GM21528 (cell line): ENCODE measurements around the gene KBTBD12.
"Not testable (repeated sequence)": the region's sequence is repeated elsewhere in the genome, so short reads cannot be mapped to it uniquely, and the experiment has no call there.

Experiments used
- ATAC-seq: cut with Tn5 transposase; IDR thresholded peaks from one replicate; pipeline ENCODE4 v1.9.1; 2021; ENCODE audit warnings: mild to moderate bottlenecking, moderate library complexity; ENCODE audit not compliant: unreplicated experiment, low FRiP score

The KBTBD12 gene

DNA sequence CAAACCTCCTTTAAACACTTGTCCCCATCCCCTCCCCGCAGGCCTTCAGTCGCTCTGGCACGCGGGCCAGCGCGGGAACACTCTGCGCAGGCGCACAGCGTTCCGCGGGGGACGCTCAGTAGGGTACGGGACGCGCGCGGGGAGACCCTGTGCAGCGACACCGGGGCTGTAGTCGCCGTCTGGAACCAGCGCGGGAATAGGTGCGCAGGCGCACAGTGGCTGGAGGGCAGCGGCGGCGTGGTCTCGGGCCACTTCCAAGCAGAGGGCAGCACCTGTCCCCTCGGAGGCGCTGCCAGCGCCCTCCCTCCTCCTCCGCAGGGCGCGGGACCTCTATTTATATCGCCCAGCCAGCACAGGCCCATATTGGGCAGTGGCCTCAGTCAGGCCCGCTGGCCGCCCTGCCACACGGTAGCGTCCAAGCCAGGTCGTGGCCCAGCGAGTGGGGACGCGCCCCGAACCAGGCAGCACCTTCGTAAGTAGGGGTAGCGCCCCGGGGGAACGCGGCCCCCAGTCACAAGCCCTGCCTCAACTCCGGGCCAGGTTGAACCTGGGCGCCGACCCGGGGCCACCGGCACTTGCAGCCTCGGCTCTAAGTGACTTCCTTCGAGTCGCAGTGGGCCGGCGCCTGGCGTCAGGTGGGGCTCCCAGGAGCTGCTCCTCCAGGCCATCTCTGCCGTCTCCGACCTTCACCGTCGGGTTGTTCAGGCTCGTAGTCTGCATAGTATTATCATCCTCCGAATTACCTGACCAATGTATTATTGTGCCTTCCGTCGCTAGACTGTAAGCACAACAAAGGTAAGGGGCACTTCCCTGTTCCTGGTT lies at the start of gene KBTBD12:
KBTBD12 (plus strand) TSS at position 118 of the 822 bp plus-strand sequence. CDS start 7,830 bp downstream, outside the sequence.
- no peak for ATAC-seq

DNA sequence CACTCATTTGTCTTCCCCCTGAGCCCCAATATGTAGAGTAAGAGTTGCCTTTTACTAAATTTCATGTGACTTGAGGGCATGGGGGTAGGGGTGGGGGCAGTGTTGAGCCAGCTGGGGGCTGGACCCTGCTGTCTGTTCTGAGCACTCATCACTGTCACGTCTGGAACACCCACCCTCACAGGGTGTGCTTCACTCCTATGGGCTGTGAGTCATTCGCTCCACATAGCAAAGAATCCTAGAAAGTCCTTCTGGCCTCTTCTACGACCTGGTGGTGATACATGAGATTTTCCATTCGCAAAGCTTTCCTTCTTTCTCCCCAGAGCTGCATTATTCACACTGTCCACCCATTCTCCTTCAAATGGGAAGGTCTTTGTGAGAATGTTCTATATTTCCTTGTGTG lies 49.1 kb upstream of the KBTBD12 start:
- no peak for ATAC-seq

DNA sequence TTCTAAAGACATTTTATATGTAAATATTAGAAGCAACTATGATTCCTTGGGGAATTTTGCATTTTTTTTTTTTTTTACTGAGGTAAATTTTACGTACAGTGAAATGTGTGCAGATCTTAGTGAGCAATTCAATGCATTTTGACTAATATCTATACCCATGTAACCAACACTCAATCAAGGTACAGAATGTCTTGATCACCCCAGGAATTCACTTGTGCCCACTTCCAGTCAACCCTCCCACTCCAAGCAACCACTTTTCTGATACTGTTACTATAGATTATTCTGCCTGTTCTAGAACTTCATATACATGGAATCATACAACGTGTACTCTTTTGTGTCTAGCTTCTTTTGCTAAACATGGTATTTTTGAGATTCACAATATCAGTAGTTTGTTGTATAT lies 47.6 kb upstream of the KBTBD12 start:
- ATAC-seq, result no peak

DNA sequence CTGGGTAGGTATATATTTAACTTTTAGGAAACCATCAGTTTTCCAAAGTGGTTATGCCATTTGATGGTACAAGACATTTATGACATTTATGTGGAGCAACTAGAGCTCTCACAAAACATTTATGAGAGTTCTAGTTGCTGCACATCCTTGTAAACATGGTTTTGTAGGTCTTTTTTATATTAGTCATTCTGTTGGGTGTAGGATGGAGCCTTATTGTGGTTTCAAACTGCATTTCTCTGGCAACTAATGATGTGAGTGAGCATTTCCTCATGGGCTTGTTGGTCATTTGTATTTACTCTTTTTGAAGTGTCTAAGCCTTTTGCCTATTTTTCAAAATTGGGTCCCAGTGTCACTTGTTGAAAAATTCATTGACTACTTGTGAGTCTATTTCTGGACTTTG lies 47.0 kb upstream of the KBTBD12 start:
- no peak for ATAC-seq

DNA sequence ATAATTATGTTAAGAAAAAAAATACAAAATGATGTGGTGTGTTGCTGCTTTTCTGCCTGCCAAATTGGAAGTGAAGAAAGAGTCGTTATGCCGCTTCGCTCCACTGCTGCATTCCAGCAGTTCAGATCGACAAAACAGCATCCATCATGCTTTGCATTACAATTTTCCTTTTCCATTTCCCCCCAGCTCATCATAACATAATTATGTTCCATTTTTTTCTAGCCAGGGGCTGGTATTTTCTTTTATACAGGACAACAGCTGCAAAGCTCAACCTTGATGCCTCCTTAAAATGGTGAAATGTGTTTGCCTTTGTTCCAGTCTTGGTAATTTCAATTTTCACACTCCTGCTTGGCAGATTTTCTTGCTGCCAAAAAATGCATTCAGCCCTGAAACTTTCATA lies 44.9 kb upstream of the KBTBD12 start:
- ATAC-seq, result no peak

- ATAC-seq, result not testable (repeated sequence)
Measured at GRCh38 chr3:127874097-127874496, 40.9 kb upstream of the KBTBD12 start.

DNA sequence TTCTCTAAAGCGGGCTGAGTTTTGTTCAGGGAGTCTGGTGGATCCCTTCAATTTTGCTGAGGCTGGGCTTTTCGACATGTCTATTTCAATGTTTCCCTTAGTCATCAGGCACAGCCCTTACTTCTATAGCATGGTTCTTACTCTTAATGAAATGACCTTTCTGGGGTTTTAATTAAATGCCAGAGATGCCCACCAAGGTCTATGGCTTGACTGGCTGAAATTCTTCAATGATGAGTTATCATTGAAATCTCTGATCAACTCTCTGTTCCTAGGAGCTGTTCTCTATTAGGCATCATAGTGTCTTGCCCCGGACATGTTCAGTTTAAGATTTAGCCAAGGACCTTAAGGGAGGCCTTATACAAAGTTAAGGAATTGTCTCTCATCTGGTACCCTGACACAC lies 33.4 kb upstream of the KBTBD12 start:
- ATAC-seq, result no peak

GRCh38 chr3:127884041-127884440 lies 31.0 kb upstream of the KBTBD12 start:
- ATAC-seq, result no peak

GRCh38 chr3:127886231-127886955 lies 28.6 kb upstream of the KBTBD12 start:
- no peak for ATAC-seq

DNA sequence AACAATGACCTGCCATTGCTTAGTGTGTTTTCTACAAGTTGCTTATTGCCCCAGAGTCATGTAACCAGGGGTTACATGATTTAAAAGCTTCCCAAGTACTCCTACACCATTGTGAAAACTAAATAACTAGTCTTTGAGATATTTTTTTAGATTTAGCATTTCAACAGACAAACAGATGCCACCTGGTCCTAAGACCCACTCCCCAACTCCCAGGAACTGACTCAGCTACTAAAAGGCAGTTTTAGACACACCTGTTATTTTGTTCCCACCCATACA lies 28.1 kb upstream of the KBTBD12 start:
- no peak for ATAC-seq

GRCh38 chr3:127887321-127887720 lies 27.7 kb upstream of the KBTBD12 start:
- no peak for ATAC-seq

DNA sequence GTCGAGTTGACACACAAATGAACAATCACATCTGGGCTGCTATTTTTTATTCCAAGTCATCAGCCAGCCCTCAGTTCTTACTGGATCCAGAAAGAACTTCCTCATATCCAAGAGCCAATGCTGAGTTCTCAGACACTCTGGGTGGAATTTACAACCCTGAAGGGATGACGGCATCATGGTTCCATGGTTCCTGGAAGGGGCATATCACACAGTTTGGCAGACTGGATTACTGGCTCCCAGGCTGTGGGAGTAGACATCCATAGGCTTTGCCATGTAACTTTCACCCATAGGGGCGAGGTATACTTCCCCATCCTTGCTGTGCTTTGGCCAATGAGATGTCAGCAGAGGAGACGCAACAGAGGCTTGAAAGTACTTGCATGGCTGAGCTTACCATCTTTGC lies 26.9 kb upstream of the KBTBD12 start:
- no peak for ATAC-seq

- ATAC-seq, result no peak
Measured at GRCh38 chr3:127888564-127889107, 26.4 kb upstream of the KBTBD12 start.

- ATAC-seq, result no peak
Measured at GRCh38 chr3:127889461-127889863, 25.6 kb upstream of the KBTBD12 start.

DNA sequence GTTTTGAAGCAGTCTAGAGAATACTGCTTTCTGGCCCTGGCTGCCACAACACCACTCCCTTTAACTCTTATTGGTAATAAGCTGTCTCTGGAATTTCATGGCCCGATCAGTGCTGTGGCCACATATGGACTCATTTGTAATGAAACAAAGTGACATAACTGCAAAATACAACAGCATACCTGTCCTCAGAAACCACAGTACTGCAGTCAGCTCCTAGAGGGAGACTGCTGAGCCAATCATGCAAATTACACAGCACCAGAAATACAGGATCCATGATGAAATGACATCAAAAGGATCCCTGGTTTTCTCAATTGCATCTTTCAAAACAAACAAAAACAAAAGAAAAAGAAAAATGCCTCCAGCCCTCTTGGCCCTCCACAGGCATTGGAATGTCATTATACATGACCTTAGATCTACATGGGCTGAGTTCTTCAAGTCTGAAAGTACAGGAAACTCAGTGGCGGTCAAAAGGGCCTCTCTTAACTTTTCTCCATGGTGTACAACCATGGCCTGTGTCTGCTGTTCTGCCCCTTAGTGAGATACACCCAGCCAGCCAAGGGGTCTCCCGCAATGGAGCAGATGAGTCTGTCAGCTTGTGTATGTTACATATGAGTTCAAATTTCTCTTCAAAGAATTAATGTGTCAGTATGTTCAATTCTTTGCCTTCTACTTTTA lies 24.9 kb upstream of the KBTBD12 start:
- no peak for ATAC-seq

DNA sequence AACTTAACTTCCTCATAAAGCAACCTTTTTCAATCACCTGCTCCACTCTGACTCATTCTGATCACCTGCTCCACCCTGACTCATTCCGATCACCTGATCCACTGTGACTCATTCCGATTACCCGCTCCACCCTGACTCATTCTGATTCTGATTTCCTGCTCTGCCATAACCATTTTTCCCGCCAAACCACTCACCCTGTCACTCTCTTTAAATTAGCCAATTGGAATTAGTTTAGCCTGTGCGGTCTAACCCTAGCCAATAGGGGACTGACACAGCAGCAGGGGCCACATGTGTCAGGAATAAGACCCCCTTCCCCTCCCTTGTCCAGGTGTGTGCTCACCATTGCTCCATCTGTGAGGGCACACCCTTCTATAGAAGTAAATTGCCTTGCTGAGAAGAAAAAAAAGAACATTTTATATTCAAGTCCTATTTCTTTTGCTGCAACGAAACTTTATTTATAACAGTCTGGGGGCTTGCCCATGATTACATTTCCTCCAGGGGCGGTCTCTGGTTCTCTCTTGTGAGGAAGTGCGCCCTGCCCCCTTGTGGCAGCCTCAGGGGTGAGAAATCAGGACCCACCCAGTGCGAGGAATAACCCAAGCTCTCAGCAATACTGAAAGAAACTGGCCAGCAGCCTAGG lies 24.3 kb upstream of the KBTBD12 start:
- not testable (repeated sequence) for ATAC-seq

- no peak for ATAC-seq
Measured at GRCh38 chr3:127894481-127894880, 20.6 kb upstream of the KBTBD12 start.

GRCh38 chr3:127899200-127899599 lies 15.8 kb upstream of the KBTBD12 start:
- ATAC-seq, result no peak

DNA sequence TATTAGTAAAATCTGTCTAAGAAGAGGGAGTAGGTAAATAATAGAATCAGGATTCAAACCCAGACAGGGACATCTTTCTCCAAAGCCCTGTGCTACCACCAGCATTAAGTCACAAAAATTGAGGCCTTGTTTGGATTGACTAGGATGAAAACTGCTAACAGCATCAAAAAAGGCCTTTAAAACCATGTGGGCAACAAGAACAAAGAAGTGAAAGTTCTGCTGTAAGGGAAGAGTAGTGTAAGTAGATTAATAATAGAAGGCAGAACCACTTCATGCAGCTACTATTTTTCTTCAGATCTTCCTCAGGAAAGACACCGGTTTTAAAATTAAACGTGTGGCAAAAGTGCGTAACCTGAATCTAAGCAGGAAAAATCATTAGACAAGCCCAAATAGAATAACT lies 15.3 kb upstream of the KBTBD12 start:
- ATAC-seq, result no peak

DNA sequence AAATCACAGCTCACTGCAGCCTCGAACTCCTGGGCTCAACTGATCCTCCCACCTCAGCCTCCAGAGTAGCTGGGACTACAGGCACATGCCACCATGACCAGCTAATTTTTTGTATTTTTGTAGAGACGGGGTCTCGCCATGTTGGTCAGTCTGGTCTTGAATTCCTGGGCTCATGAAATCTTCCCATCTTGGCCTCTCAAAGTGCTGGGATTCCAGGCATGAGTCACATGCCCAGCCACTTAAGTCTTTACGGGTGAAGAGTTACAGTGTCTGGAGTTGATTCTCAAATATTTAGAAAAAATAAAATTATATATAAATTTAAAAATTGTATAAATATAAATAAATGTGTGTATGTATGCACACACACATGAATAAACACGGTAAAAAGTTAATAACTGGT lies 14.5 kb upstream of the KBTBD12 start:
- no peak for ATAC-seq

DNA sequence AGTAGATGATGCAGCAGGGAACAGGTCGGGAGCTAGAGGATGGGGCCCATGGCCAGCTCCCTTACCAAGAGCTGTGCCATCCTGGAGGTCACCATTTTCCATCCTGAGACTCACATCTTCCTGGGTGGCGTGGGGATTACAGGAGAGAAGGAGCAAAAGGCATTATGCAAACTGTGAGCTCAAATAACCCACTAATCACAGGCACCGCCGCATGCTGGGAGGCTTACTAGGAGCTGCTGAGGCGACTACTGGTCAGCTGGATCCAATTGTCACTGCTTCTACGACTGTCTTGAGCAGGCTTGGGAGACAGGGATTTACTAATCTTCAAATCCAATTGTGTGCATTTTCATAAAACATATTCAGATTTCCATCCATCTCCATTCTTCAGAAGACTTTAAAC lies 12.5 kb upstream of the KBTBD12 start:
- ATAC-seq, result no peak
